ENCODE data around the gene SERGEF.

GRCh38 chr11:17821648-17822400 is 191.0 kb downstream of the SERGEF start:
- TF ChIP-seq CTCF (IDR thresholded peaks at IDR 0.05) (no peak), POLR2A (IDR thresholded peaks at IDR 0.05) (no peak)
